Activated T-cell treated with anti-CD3 and anti-CD28 coated beads, Interleukin-2, amount 50 U/mL, for 1 hour (primary cell): Measurements from ENCODE around the gene ECHDC1.
"Not testable (repeated sequence)": the region's sequence is repeated elsewhere in the genome, so short reads cannot be mapped to it uniquely, and the experiment has no call there.

Experiments
- DNase-seq: peaks from one replicate; pipeline ENCODE4 v3.0.0-alpha.2; 2020

ECHDC1 gene, protein sequence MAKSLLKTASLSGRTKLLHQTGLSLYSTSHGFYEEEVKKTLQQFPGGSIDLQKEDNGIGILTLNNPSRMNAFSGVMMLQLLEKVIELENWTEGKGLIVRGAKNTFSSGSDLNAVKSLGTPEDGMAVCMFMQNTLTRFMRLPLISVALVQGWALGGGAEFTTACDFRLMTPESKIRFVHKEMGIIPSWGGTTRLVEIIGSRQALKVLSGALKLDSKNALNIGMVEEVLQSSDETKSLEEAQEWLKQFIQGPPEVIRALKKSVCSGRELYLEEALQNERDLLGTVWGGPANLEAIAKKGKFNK

DNA sequence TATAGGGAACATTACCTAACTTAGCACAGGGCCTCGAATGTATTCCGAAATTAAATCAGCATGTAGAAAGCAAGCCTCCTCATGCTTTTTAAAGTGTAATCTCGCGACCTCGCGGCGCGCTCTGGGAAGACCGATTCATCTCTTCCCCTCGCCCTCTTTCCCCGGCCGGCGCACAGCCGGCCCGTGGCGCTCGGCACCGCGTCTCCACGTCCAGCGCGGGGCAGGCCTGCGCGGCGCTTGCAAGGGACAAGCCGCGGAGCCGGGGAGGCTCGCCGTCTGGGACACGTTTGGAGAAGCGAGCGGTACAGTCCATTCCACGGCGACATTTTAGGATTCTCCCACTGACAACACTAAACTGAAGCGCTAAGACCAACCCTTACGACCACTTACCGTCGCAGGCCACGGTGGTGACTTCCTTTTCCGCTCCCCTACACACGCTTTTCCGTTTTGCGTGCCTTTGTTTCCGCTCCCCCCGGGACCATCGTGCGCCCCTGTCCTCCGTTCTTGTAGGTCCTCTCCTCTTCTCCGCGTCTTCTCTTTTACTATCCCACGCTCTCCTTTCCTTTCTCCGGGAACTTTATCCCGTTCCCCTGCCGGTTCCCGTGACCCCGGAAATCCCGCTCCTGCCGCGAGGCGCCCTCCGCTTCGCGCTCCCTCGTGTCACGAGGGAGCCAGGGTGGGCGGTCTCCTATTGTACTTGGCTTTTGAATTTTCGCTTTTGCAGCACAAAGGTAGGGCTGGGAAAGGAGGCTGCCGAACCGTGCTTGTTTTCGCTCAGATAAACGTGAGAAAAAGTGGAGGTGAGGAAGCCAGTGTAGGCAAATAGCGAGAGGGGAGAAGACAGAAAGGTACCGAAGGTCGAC, at the start of gene ECHDC1:
Gene ECHDC1, minus strand, starts transcription at position 664 of the 863 bp plus-strand sequence. CDS start 12,581 bp downstream, outside the sequence.
- DNase-seq = peak; percentile 74

DNA sequence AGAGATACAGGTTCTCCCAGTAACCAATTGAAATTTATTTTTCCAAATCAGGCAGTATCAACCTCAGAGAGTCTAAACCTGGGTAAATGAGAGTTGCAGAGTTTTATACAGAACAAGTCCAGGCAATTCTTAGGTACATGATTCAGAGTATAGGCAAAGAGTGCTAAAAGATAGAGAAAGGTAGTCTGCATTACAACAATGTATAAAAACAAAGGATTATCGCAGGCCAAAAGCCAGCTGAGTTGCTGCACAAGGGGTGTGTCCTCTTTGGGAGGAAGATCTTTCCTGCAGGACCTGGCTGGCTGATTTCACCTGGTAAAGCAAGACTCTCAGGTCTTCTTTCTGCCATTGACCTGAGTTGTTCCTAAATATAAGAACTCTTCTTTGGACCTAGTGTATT, 48.9 kb upstream of the ECHDC1 start:
- no peak for DNase-seq

- no peak for DNase-seq
Observed at GRCh38 chr6:127391094-127391953, 47.9 kb upstream of the ECHDC1 start.

- DNase-seq = no peak
Observed at GRCh38 chr6:127389706-127390105, 46.3 kb upstream of the ECHDC1 start.

- DNase-seq = no peak
Observed at GRCh38 chr6:127385668-127386430, 42.4 kb upstream of the ECHDC1 start.

DNA sequence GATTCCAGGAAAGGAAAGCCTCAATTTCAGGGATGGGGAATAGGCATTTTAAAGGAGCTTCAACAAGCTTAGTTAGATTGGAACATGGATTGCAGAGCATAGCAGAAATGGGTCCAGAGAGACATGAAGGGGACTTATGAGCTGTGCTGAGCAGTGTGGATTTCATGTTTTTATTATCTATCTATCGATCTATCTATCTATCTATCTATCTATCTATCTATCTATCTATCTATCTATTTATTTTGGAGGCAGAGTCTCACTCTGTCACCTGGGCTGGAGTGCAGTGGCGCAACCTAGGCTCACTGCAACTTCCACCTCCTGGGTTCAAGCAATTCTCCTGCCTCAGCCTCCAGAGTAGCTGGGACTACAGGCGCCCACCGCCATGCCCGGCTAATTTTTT, 41.4 kb upstream of the ECHDC1 start:
- DNase-seq = not testable (repeated sequence)

DNA sequence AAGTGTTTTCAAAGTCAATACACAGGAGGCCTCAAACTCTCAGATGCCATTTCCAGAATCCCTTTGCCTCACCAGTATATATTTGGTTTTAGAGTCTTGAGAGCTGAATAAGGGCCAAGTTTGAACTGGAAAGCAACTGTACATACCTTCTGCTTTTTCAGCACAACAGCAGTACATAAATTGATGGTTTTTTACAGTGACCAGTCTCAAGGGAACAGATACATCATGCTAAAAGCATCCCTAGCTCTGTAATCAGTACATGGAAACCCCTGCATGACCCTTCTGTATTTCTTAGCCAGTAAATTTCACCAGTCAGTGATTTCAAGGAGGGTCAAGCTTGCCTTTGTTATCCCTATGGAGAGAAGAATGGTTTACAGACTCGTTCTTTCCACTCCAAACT, 40.6 kb upstream of the ECHDC1 start:
- DNase-seq = no peak

DNA sequence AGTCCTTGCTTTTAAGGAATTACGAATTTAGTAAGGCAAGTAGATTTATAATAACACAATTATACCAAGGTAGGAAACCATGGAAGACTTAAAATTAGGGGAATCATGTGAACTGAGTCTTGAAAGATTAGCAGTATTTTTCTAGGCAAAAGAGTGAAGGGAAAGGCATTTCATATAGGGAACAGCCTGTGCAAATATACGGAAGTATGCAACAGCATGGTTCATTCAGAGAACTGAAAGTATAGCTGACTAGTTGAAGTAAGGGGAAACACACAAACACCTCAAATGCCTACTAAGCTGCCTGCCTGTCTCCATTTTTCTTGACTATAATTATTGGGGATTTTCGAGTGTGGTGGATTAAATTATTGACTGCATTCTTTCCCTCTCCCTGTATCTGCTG, 39.0 kb upstream of the ECHDC1 start:
- DNase-seq = no peak

DNA sequence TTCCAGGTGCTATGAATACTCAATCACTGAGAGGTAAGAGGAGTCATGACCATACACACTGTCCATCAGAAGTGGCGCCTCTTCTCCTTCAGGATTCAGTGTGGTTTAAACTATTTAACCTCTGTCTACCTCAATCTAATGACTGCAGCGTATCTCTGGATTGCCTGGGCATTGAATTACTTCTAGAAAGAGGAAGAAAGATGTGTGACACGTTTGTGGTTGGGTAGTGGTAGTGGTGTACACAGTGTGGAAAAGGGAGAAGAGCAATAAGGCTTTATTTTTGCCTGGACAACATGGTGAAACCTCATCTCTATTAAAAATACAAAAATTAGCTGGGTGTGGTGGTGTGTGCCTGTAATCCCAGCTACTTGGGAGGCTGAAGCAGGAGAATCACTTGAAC, 38.0 kb upstream of the ECHDC1 start:
- no peak for DNase-seq

DNA sequence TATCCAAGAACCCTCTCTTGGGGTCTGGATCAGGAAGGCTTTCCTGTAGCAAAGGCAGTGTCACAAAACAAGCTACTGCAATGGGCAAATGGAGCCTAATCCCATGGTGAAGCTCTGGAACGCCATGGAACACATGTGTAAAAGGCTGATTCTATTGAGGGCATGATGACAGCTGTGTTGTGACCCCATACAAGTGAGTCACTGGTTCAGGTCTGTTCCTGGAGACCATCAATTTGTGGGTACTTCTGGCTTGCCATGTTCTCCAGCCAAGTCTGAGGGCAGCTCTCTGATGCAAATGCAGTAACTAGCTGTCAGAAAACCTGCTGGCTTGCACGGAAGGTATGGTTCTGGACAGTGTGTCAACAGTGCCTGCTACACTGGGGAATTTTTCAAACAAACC, 33.3 kb upstream of the ECHDC1 start:
- no peak for DNase-seq

- DNase-seq = no peak
Observed at GRCh38 chr6:127367023-127367375, 23.6 kb upstream of the ECHDC1 start.

DNA sequence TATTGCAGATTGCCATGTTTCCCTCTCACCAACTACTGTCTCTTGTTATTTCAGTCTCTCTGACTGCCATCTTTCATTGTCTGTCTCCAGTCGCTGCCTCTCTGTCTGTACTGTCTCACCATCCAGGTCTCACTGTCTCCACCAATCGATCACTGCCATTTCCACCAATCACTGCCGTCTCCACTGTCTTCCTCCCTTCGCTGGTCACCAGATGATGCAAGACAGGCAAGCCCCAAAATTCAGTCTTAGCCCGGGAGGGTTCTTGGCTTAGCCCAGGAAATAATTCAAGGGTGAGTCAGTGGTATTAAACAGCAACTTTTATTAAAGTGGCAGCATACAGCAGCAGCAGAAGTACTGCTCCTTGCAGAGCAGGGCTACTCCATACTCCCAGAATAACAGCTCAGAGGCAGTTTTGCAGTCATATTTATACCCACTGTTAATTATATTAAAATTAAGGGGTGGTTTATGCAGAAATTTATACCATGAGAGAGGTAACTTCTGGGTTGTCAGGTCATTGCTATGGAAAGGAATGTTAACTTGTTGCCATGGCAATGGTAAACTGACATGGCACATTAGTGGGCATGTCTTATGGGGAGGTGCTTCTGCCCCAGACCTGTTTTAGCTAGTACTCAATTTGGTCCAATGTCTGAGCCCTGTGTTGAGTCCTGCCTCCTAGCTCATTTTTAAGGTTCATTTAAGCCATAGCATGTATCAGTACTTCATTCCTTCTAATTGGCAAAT, 23.0 kb upstream of the ECHDC1 start:
- DNase-seq = no peak

- DNase-seq = no peak
Observed at GRCh38 chr6:127365874-127366273, 22.5 kb upstream of the ECHDC1 start.

- DNase-seq = no peak
Observed at GRCh38 chr6:127352524-127352923, 9.1 kb upstream of the ECHDC1 start.

DNA sequence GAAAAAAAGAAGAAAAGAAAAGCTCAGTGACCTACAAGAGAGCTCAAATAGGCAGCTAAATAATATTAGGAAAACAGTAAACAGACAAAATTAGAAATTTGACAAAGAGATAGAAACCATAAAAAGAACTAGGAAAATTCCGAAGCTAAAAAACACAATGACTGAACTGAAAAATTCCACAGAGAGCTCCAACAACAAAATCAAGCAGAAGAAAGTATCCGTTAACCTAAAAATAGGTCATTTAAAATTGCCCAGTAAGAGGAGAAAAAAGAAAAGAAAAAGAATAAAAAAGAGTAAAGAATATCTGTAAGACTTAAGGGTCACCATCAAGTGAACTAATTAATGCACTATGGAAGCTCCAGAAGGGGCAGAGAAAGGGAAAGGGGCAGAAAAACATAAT, 6.6 kb upstream of the ECHDC1 start:
- no peak for DNase-seq

- no peak for DNase-seq
Observed at GRCh38 chr6:127348028-127348661, 4.7 kb upstream of the ECHDC1 start.

- DNase-seq = no peak
Observed at GRCh38 chr6:127347178-127347577, 3.8 kb upstream of the ECHDC1 start.

- DNase-seq = no peak
Observed at GRCh38 chr6:127345521-127345920, 2.1 kb upstream of the ECHDC1 start.

DNA sequence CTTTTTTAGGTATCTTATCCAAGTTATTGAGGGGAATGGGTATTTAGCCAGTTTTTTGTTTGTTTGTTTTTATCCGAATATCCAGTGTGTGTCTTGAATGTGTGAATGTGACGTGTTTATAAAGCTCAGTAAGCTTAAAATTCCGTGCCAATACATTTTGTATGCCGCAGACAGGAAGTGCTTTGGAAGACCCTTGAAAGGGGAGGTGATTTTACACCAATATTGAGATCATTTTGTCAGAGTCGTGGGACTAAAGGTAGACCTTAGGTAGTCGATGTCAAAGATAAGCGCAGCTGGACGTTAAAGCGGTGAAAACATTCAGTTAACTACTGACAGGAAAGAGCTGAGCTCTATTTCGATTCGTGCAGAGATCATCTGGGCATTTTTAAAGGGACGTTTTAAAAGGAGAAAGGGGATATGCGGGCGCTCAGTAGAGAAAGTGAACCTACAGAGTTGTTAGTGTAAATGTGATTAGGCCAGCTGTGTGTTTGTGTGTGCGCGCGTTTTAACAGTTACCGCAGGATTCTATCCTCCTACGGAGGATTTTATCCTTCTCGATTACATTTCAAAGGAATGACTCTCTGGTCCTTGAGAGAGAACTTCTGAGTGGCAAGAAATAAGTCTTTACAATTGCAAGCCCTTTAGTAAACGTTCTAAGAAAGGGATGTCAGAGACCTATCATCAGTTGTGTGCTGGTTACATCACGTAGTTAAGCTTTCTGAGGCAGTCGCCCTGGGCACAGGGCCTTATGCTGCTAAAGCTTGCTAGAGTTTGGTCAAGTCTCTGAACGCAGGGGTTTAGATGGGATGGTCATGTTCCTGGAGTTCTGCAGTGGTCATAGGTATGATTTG, 625 bp upstream of the ECHDC1 start:
- DNase-seq = no peak

DNA sequence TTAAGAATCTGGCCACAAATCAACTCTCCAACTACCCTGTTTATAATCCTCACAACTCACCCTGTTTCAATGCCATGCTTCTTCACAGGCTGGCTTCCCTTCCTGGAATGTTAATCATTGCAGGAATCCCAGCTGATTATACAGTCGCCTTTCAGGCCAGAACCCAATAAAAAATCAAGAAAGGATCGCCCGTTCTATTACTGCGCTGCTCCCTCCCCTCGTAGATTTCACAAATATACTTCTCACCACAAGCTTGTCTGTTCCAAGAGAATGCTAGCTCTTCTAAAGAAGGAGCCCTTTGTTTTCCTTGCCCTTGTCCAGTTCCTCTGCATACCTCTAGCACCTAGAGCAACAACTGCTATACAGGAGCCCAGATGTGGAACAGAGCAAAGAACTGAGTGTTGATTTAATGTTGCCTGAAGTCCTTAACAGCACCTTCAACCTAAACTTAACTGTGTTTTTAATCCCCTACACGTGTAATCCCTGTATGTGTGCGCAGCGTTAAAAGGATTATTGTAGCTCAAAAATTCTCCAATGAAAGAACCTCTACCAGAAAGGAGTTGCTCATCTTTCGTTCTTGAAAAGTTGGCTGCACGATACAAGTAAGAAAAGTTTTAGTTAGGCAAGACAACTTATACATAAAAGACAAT, 988 bp downstream of the ECHDC1 start:
- DNase-seq = no peak
